CD4-positive, alpha-beta T cell treated with Interleukin-4 for 1 hour (primary cell): Measurements from ENCODE around the gene IMPG1.

Experiments
- DNase-seq, 2 donors: peaks; one replicate each; pipeline ENCODE4 v3.0.0-alpha.2; 2020 to 2022

The IMPG1 gene, protein sequence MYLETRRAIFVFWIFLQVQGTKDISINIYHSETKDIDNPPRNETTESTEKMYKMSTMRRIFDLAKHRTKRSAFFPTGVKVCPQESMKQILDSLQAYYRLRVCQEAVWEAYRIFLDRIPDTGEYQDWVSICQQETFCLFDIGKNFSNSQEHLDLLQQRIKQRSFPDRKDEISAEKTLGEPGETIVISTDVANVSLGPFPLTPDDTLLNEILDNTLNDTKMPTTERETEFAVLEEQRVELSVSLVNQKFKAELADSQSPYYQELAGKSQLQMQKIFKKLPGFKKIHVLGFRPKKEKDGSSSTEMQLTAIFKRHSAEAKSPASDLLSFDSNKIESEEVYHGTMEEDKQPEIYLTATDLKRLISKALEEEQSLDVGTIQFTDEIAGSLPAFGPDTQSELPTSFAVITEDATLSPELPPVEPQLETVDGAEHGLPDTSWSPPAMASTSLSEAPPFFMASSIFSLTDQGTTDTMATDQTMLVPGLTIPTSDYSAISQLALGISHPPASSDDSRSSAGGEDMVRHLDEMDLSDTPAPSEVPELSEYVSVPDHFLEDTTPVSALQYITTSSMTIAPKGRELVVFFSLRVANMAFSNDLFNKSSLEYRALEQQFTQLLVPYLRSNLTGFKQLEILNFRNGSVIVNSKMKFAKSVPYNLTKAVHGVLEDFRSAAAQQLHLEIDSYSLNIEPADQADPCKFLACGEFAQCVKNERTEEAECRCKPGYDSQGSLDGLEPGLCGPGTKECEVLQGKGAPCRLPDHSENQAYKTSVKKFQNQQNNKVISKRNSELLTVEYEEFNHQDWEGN

DNA sequence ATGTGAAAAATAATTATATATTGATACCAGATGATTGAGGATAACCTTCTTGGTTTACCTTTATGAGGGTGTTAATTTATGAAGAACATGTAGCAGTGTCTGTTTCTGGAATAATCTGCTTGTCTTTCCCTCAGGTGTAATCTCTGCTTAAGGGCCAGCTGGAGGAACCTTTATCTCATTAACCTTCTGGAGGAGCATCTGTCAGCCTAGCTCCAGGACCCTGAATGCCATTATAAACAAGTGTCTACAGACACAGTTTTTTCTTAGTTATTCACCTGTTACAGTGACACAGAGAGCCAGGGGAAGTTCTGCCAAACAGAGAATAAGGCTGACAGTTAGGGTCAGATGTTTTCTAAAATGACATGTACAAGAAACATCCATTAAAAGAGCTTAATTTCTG lies at the start of gene IMPG1:
TSS of gene IMPG1 (minus strand) at position 101 of the 400 bp plus-strand sequence. CDS start 174 bp downstream, outside the sequence.
- DNase-seq: no peak

DNA sequence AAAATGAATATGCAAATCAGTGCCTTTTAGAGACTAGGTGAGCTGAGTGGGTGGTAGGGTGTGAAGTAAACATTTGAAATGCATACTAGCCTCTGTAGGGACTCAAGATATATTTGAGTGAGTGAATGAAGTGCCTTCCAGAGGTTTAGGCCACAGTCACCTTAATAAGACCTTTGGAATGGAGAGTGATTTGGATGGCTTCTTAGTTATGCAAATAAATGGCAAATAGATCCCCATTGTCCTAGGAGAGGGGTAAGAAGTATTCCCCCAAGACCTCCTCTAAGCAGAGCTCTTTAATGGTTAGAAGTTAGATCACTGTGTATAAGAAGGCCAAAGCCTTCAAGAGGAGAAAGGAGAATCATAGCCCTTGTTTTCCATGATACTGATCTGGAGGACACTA lies 47.8 kb upstream of the IMPG1 start:
- DNase-seq: no peak

- DNase-seq: no peak
Observed at GRCh38 chr6:76073281-76073680, 819 bp upstream of the IMPG1 start.

GRCh38 chr6:76057469-76057868 lies 15.0 kb downstream of the IMPG1 start:
- no peak for DNase-seq

- DNase-seq: no peak
Observed at GRCh38 chr6:76052314-76052713, 20.1 kb downstream of the IMPG1 start.

DNA sequence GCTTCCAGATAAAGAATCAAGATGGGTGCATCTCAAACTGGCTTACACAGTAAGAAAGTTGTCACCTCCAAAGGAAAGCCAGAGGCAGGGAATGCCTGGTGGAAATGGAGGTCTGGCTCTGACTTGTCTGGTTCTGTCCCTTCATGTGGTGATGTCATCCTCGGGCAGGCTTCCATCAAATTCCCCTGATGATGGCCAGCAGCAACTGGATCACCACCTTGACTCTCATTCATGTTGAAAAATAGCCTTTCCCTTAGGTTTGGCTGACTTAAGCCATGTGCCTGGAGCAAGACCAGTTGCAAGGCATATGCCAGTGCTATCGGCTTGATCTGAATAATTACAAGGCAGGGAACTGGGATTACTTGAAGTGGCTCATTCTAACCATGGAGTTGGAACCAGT lies 28.8 kb downstream of the IMPG1 start:
- no peak for DNase-seq

DNA sequence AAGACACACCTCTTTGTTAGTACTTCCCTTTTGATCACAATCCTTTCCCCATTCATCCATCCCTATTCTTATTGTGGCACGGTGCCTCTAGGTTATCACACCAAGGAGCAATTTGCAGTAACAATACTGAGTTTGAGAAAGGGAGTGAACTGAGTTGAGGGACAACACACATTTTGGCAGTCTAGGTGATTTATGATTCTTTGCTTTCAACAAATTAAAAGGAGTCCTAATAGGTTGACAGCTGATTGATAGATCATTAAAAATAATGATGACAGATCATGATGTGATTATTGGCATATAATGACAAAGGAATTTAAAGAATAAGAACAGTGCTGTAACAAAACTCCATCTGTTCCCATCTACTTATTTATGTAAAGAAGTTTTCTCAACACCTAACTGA lies 36.7 kb downstream of the IMPG1 start:
- DNase-seq: no peak

GRCh38 chr6:76026101-76026500 lies 46.4 kb downstream of the IMPG1 start:
- DNase-seq: no peak

GRCh38 chr6:76014626-76015530 lies 57.6 kb downstream of the IMPG1 start:
- no peak for DNase-seq

GRCh38 chr6:76004202-76004601 lies 68.3 kb downstream of the IMPG1 start:
- no peak for DNase-seq

- no peak for DNase-seq
Observed at GRCh38 chr6:76003686-76004085, 68.8 kb downstream of the IMPG1 start.

DNA sequence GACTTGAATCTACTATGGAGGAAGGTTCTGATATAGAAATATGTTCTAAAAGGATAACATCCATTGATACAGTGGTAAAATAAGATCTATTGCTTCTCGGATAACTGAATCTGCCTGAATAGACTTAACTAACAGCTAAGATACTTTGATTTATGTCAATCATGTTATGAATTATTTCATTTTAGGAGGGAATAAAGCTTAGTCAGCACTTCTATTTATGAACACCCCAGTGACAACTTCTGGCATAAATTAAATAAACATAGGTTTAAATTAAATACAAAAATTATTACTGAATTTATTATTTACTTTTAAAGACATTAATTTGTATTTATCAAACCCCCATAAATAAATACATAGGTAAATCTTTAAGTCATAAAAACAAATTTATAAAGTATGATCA lies 69.3 kb downstream of the IMPG1 start:
- no peak for DNase-seq

DNA sequence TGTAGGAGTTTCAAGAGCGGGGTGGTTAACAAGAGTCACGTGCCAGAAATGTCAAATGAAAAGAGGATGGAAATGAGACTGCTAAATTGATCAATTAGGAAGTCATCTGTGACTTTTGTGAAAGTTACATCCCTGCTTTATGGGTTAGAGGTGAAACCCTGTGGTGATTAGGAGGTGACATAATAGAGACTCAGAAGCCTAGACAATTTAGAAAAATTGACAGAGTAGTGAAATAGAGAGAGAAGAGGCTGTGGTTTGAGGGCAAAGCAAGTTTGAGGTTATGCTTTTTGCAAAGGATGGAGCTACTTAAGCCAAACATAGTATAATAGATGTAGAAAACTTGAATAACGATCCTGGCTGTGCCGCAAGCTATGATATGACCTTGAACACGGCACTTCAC lies 71.8 kb downstream of the IMPG1 start:
- no peak for DNase-seq

GRCh38 chr6:75997696-75998095 lies 74.8 kb downstream of the IMPG1 start:
- no peak for DNase-seq

GRCh38 chr6:75993236-75994162 lies 79.0 kb downstream of the IMPG1 start:
- DNase-seq: no peak

- no peak for DNase-seq
Observed at GRCh38 chr6:75991941-75992340, 80.5 kb downstream of the IMPG1 start.

- no peak for DNase-seq
Observed at GRCh38 chr6:75986935-75987334, 85.5 kb downstream of the IMPG1 start.

GRCh38 chr6:75975904-75976303 lies 96.6 kb downstream of the IMPG1 start:
- DNase-seq: no peak

- no peak for DNase-seq
Observed at GRCh38 chr6:75970093-75970492, 102.4 kb downstream of the IMPG1 start.

DNA sequence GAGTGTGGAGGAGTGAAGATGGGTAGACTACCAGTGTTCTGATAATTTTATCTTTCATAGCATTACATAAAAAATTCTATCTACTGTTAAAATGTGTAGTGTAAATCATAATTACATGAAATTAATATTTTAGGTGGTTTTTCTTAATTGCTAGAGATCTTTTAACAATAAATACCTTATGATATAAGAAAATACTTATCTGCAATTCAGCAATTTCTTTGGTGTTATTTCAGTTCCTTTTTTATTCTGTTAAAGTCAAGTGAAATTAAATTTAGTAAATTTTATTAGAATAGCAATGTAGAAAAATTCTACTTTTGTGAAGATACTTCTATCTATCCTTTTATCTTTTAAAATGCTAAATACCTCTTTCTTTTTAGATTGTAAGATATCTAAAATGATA lies 104.3 kb downstream of the IMPG1 start:
- DNase-seq: no peak

DNA sequence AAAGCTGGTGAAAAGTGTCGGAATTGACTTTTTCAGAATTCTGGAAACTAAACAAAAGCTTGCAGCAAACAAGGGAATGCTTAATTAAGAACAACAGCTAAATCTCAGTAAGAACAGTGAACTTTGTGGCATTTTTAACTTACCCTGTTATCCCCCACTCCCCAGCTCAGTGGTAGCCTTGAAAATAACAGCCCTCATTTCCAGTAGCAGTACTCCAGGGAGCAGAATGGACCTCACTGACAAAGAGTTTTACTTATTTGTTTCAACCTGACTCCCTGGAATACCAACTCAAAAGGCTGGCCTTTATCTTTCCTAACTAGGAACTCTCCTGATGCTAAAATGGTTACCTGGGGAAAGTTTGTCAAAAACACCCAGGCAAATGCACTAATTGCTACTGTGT lies 108.9 kb downstream of the IMPG1 start:
- DNase-seq: no peak

GRCh38 chr6:75952128-75952527 lies 120.3 kb downstream of the IMPG1 start:
- DNase-seq: no peak
